HepG2 (cell line): ENCODE results near the gene IER5L. TPM values are rescaled to one million over a fixed set of nuclear protein-coding genes. Genes with fewer than 3 reads are reported as not detected.

Source experiments
- ASH2L ChIP-seq: fragments of 300-600, 200-600 bp; sonication (generic); IDR thresholded peaks from 2 replicates; pipeline ENCODE4 v1.7.0; 2017; ENCODE audit warnings: low read depth, mild to moderate bottlenecking, moderate library complexity, mixed read lengths, low read length; ENCODE audit not compliant: insufficient read length
- ATF7 ChIP-seq, 2 experiments: fragments of 450-650 bp in 1 of 2; sonication (generic) in 1 of 2; formaldehyde crosslinking in 1 of 2; IDR thresholded peaks; 2 replicates each; pipeline versions ENCODE4 v1.4.0 to v1.6.1; 2016 to 2020; ENCODE audit warnings: antibody characterized with exemption in 1 of 2, mild to moderate bottlenecking in 1 of 2, missing genetic modification reagents in 1 of 2
- BCL6 ChIP-seq: IDR thresholded peaks from 2 replicates; pipeline ENCODE4 v1.6.1; 2016; ENCODE audit warnings: missing genetic modification reagents, missing compliant biosample characterization
- CBX5 ChIP-seq: sonication (generic); formaldehyde crosslinking; IDR thresholded peaks from 2 replicates; pipeline ENCODE4 v1.4.0; 2020; ENCODE audit warnings: missing genetic modification reagents, borderline replicate concordance
- DNMT1 ChIP-seq: sonication (generic); formaldehyde crosslinking; IDR thresholded peaks from 2 replicates; pipeline ENCODE4 v1.5.1; 2020; ENCODE audit warnings: mild to moderate bottlenecking, missing genetic modification reagents
- ELF1 ChIP-seq: sonication (generic); formaldehyde crosslinking; IDR thresholded peaks from 2 replicates; pipeline ENCODE4 v1.4.0; 2020; ENCODE audit warnings: missing genetic modification reagents
- ETV5 ChIP-seq: IDR thresholded peaks from 2 replicates; pipeline ENCODE4 v1.6.1; 2018; ENCODE audit warnings: missing biosample characterization, missing genetic modification reagents, inconsistent platforms, borderline replicate concordance
- JDP2 ChIP-seq: sonication (generic); formaldehyde crosslinking; IDR thresholded peaks from 2 replicates; pipeline ENCODE4 v1.8.1; 2022; ENCODE audit warnings: missing genetic modification reagents, borderline replicate concordance
- MED1 ChIP-seq: sonication (generic); formaldehyde crosslinking; IDR thresholded peaks from 2 replicates; pipeline ENCODE4 v1.4.0; 2020; ENCODE audit warnings: missing genetic modification reagents
- MZF1 ChIP-seq: sonication (generic); formaldehyde crosslinking; IDR thresholded peaks from 2 replicates; pipeline ENCODE4 v1.8.1; 2023; ENCODE audit warnings: mild to moderate bottlenecking, missing genetic modification reagents, borderline replicate concordance
- NCOA2 ChIP-seq: sonication (generic); formaldehyde crosslinking; IDR thresholded peaks from 2 replicates; pipeline ENCODE4 v1.8.0; 2022; ENCODE audit warnings: inconsistent platforms
- NFYC ChIP-seq: IDR thresholded peaks from 2 replicates; pipeline ENCODE4 v1.6.1; 2016; ENCODE audit warnings: missing genetic modification reagents, missing compliant biosample characterization
- RBM22 ChIP-seq: fragments of 200-400 bp; formaldehyde crosslinking; optimal IDR thresholded peaks from 2 replicates; pipeline ENCODE3; 2017; ENCODE audit warnings: mild to moderate bottlenecking, low read length, moderate library complexity
- SP140L ChIP-seq: sonication (generic); formaldehyde crosslinking; IDR thresholded peaks from 2 replicates; pipeline ENCODE4 v1.4.0; 2020; ENCODE audit warnings: missing genetic modification reagents, borderline replicate concordance
- SRF ChIP-seq: IDR thresholded peaks from 2 replicates; pipeline ENCODE4 v1.6.1; 2011; ENCODE audit warnings: mild to moderate bottlenecking, low read depth, low read length, moderate library complexity
- TCF7 ChIP-seq: sonication (generic); IDR thresholded peaks from 2 replicates; pipeline ENCODE4 v1.6.1; 2016; ENCODE audit warnings: antibody characterized with exemption, low read depth
- ZKSCAN8 ChIP-seq: IDR thresholded peaks from 2 replicates; pipeline ENCODE4 v1.6.1; 2016; ENCODE audit warnings: borderline replicate concordance, missing genetic modification reagents, missing compliant biosample characterization
- ZNF18 ChIP-seq: sonication (generic); formaldehyde crosslinking; IDR thresholded peaks from 2 replicates; pipeline ENCODE4 v1.8.0; 2022; ENCODE audit warnings: mild to moderate bottlenecking, missing genetic modification reagents; ENCODE audit not compliant: insufficient replicate concordance
- ZNF510 ChIP-seq: sonication (generic); formaldehyde crosslinking; IDR thresholded peaks from 2 replicates; pipeline ENCODE4 v1.4.0; 2020; ENCODE audit warnings: low read depth, mild to moderate bottlenecking, missing genetic modification reagents
- ZNF652 ChIP-seq: IDR thresholded peaks from 2 replicates; pipeline ENCODE4 v1.6.1; 2016; ENCODE audit warnings: low read depth, borderline replicate concordance
- ZSCAN31 ChIP-seq: sonication (generic); formaldehyde crosslinking; IDR thresholded peaks from 2 replicates; pipeline ENCODE4 v1.5.0; 2020; ENCODE audit warnings: low read depth, mild to moderate bottlenecking, missing genetic modification reagents
- polyA plus RNA-seq, 8 experiments: library from polyadenylated mRNA; depleted of rRNA in 3 of 8; stranded (reverse) in 7 of 8; unstranded in 1 of 8; fragments of >200 nt; fragmentation: Illumina TruSeq in 4 of 8; extraction: Trizol in 4 of 8; gene quantifications; 2 replicates each; pipeline versions ENCODE4 v1.2.1 to v1.2.3, GENCODE V29; 2011 to 2016; ENCODE audit warnings: low read depth in 4 of 8, missing spikeins in 1 of 8, mixed read lengths in 1 of 8; ENCODE audit not compliant: insufficient read depth in 1 of 8
- total RNA-seq, 5 experiments: library from RNA; depleted of rRNA; stranded (reverse); fragments of >200 nt; fragmentation: Illumina TruSeq; extraction: Trizol; gene quantifications; 2 replicates each; pipeline ENCODE4 v1.2.3, GENCODE V29; 2016; ENCODE audit warnings: low read depth in 1 of 5
- TF ChIP-seq, protein P1 (sequence below): sonication (generic); formaldehyde crosslinking; IDR thresholded peaks from 2 replicates; pipeline ENCODE4 v1.9.0; 2022; ENCODE audit warnings: missing genetic modification reagents, mild to moderate bottlenecking, borderline replicate concordance
- TF ChIP-seq, protein P2 (sequence below), 2 experiments: fragments of 450-650 bp in 1 of 2; sonication (generic) in 1 of 2; formaldehyde crosslinking; IDR thresholded peaks; 2 replicates each; pipeline versions ENCODE4 v1.5.0 to v1.8.0; 2020 to 2022; ENCODE audit warnings: mild to moderate bottlenecking in 1 of 2, missing genetic modification reagents in 1 of 2
- TF ChIP-seq, protein P3 (sequence below): sonication (generic); formaldehyde crosslinking; IDR thresholded peaks from 2 replicates; pipeline ENCODE4 v1.4.0; 2020; ENCODE audit warnings: mild to moderate bottlenecking, missing genetic modification reagents

Gene IER5L
- total and polyA plus RNA-seq, 2 of the 13 experiments (the other 11 are each of a cell fraction or from before 2014, with no cell fraction given), result 1.8 to 3.3 TPM

DNA sequence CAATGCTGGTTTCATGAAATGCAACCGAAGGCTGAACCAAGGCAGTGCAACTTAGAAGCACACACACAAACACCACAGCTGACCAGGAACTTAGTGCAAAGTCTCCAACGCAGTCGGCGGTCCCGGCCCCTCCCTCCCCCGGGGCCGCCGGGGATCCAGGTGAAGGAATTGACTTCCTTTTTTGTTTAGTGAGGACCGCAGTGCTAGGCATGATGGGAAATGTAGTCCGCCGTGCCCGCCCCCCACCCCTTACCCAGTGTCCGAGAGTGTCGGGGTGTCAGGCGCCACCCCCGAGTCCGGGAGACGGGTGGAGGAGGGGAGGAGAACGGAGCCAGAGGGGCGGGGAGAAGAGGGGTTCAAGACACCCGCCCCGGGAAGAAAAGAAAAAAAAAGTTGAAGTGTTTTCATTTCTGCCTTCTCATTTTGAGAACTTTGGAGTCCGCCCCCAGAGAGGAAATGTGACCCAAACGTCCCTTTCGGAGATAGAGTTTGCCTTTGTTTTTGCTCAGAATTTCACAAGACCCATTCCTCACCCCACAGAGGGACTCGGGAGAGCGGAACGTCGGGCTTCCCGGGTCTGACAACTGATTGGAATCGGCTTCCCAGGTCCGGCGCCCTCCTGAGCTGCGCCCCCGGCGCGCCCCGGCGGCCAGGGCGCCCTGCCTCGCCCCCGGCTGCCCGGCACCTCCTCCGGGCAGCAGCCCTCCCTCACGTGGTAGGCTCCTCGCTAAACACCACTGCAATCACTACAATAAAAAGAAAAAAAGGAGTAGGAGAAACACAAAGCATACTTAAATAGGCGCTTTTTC lies 2.0 kb downstream of the IER5L start (continued):
- no peak for TF ChIP-seq RBM22
- TF ChIP-seq, protein P1, sequence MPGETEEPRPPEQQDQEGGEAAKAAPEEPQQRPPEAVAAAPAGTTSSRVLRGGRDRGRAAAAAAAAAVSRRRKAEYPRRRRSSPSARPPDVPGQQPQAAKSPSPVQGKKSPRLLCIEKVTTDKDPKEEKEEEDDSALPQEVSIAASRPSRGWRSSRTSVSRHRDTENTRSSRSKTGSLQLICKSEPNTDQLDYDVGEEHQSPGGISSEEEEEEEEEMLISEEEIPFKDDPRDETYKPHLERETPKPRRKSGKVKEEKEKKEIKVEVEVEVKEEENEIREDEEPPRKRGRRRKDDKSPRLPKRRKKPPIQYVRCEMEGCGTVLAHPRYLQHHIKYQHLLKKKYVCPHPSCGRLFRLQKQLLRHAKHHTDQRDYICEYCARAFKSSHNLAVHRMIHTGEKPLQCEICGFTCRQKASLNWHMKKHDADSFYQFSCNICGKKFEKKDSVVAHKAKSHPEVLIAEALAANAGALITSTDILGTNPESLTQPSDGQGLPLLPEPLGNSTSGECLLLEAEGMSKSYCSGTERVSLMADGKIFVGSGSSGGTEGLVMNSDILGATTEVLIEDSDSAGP (CRISPR knock-in tag), result no peak
- TF ChIP-seq ZNF652 (CRISPR knock-in tag), result peak; percentile 21; the same call in 1 of the 2 replicates
- no peak for TF ChIP-seq TCF7
- TF ChIP-seq SP140L (CRISPR knock-in tag), result no peak
- TF ChIP-seq ZSCAN31, result no peak
- peak; percentile 62 for TF ChIP-seq BCL6 (CRISPR knock-in tag)
- TF ChIP-seq CBX5 (CRISPR knock-in tag), result peak; percentile 28; the same call in 1 of the 2 replicates
- TF ChIP-seq JDP2 (CRISPR knock-in tag), result no peak
- TF ChIP-seq DNMT1 (CRISPR knock-in tag), result no peak
- TF ChIP-seq, protein P2, sequence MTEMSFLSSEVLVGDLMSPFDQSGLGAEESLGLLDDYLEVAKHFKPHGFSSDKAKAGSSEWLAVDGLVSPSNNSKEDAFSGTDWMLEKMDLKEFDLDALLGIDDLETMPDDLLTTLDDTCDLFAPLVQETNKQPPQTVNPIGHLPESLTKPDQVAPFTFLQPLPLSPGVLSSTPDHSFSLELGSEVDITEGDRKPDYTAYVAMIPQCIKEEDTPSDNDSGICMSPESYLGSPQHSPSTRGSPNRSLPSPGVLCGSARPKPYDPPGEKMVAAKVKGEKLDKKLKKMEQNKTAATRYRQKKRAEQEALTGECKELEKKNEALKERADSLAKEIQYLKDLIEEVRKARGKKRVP (CRISPR knock-in tag; IDR thresholded peaks at IDR 0.05), result no peak
- peak; percentile 54; the same call in 1 of the 2 replicates for TF ChIP-seq ETV5
- no peak for TF ChIP-seq MZF1
- TF ChIP-seq ELF1 (CRISPR knock-in tag), result peak; percentile 85
- TF ChIP-seq NCOA2 (CRISPR knock-in tag), result no peak; the same call in 1 of the 2 replicates
- TF ChIP-seq ATF7 (IDR thresholded peaks at IDR 0.05), result no peak
- no peak for TF ChIP-seq ATF7 (CRISPR knock-in tag; IDR thresholded peaks at IDR 0.05)
- 0 out of 2 replicates have a peak, but pooled peaks have one; percentile 21 for TF ChIP-seq ZKSCAN8 (CRISPR knock-in tag)
- peak; percentile 49; the same call in 1 of the 2 replicates for TF ChIP-seq SRF
- TF ChIP-seq, protein P3, sequence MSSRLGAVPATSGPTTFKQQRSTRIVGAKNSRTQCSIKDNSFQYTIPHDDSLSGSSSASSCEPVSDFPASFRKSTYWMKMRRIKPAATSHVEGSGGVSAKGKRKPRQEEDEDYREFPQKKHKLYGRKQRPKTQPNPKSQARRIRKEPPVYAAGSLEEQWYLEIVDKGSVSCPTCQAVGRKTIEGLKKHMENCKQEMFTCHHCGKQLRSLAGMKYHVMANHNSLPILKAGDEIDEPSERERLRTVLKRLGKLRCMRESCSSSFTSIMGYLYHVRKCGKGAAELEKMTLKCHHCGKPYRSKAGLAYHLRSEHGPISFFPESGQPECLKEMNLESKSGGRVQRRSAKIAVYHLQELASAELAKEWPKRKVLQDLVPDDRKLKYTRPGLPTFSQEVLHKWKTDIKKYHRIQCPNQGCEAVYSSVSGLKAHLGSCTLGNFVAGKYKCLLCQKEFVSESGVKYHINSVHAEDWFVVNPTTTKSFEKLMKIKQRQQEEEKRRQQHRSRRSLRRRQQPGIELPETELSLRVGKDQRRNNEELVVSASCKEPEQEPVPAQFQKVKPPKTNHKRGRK (CRISPR knock-in tag), result no peak
- peak; percentile 35 for TF ChIP-seq ASH2L
- no peak for TF ChIP-seq ZNF510
- peak; percentile 74 for TF ChIP-seq MED1 (CRISPR knock-in tag)
- no peak for TF ChIP-seq NFYC (CRISPR knock-in tag)
- TF ChIP-seq ZNF18, result peak; percentile 61
